SIG-M5 (cell line): ENCODE measurements around the gene EIF2B2.
"Not testable (repeated sequence)": the region's sequence is repeated elsewhere in the genome, so short reads cannot be mapped to it uniquely, and the experiment has no call there.

Experiments
- DNase-seq: peaks from one replicate; lab custom pipeline; 2025; lab: John Stamatoyannopoulos, UW

EIF2B2 gene

GRCh38 chr14:74974364-74975058 lies 28.2 kb upstream of the EIF2B2 start:
- DNase-seq, result no peak

GRCh38 chr14:74975059-74975810 lies 27.5 kb upstream of the EIF2B2 start:
- DNase-seq, result no peak

DNA sequence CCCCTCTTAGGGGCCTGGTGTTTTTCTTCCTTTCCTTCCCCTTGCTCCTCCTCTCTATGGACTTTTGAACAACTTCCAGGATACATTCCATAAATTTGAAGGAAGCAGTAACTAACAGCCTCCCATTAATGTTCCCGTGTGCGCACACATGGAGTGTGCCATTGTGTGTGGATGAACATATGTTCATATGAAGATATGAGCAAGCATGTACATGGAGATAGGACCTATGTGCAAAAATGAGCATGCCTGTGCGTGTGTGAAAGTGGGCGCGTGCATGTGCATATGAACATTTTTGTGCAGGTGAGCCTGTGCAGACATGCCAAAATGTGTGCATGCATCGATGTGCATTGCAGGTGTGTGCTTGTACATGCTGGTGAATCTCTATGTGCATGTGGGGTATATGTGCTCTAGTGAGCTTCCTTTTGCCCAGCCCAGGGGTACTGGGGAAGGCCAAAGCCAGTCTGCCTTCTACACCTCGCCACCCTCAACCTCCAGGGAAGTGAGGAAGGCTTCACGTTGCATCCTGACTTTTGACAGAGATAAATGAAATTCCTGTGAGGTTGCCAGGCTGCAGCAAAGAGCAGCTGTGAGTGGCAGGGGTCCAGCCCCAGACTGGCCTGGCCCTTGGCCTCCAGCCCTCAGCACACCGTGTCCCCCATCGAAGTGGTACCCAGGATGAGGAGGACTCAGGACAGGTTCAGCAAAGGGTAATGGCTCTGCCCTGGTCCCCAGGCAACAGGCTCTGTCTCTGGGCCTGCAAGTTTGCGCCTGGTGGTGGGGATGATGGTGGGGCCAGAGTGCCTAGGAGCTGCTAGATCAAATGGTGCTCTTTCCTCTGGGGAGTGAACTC lies 26.2 kb upstream of the EIF2B2 start:
- DNase-seq, result no peak

GRCh38 chr14:74977164-74977900 lies 25.4 kb upstream of the EIF2B2 start:
- no peak for DNase-seq

DNA sequence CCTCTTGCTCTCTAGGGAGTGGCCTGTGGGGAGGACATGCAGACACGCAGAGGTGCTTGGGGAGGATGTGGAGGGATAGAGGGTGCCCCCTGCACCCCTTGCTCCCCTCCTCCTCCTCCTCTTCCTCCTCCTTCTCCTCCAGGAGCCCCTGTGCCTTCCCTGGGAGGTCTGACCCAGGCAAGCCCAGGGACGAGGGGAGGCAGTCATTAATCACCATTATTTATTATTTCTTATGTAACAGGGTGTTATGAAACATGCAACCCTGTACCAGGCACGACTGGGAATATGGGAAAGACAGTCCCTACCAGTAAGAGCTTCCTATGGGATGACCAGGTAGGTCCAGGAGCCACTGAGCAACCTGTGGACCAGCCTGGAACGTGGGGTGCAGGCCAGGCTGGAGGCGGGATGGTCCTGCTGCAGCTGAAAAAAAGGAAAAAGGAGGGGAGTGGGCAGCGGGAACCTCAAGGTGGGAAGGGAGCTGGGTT lies 24.8 kb upstream of the EIF2B2 start:
- no peak for DNase-seq

- DNase-seq, result no peak
These were observed 24.2 kb upstream of the EIF2B2 start for GRCh38 chr14:74978416-74978947.

DNA sequence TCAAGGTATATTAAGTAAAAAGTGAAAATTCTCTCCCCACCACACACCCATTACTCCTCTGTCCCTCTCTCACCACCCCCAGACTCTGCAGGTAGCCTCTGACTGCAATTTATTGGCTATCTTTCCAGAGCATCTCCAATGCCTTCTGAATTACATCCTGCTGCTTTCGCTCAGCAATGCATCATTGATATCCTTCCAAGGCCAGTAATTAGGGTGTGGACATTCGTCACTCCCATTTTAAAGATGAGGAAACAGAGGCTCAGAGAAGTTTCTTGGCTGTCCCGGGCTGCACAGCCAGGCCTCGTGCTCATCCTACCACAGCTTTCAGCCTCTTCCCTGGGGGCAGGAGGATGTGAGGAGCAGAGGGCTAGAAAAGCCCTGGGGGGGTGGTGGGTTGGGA lies 23.7 kb upstream of the EIF2B2 start:
- no peak for DNase-seq

- no peak for DNase-seq
These were observed 23.0 kb upstream of the EIF2B2 start for GRCh38 chr14:74979442-74980397.

DNA sequence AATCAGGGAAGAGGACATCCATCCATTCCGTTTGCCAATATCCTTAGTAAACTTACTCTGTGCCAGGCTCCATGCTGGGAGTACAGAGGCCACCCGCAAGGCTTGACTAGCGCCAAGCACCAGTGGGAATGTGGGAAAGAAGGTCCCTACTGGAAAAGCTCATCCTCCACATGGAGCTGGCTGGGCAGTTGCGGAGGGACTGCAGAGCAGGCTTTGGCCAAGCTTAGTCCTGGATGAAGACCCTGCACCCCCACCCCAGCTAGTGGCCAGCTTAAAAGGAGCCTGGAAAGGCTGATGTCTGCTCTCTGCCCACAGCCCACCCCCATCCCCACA lies 22.4 kb upstream of the EIF2B2 start:
- DNase-seq, result no peak

DNA sequence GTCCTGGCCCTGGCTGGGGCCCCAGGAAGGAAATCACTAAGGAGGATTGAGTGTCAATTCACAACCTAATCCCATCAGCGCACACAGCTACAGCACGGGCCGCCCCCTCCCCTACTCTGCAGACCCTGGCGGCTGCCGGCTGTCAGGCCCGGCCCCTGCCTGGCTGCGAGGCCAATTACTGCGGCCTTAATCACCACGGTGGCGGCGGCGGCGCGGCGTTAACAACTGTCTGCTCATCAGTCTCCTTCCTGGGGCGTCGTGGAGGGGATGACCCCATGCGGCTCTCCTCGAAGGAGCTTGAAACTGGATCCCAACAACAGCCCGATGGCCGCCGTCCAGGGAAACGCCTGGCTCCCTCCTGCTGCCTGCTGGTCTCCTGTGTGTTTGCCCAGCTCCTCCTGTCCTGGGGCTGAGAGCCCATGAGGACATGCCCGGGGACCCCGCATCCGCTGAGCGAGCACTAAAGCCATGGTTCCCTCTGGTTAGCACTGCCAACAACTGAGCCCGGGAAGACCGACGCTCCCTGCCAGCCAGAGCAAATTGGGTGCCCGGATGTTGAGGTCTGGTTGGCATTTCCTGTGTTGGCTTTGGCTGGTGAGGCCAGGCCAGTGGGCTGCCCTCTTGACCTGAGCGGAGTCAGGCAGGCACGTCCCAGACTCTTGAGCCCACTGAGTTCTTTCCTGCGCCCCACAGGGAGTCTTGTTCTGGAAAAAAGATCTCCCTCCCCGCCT lies 21.8 kb upstream of the EIF2B2 start:
- no peak for DNase-seq

- no peak for DNase-seq
These were observed 21.3 kb upstream of the EIF2B2 start for GRCh38 chr14:74981462-74981782.

DNA sequence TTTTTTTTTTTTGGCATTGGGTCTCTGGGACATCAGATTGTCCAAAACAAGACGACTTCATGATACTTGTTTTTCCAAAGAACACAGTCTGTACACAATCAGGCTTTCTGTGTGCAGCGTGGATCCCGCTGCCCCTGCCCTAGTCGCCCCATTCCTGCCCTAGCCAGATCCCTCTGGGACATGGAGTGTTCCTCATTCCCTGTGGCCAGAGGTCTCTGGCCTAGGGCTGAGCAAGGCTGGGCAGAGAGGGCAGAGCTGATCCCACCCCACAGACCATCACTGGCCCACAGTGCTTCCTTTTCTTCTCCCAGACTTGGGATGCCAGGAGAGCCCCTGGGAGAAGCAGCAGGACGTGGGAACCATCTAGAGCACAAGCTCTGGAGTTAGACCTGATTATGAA lies 20.9 kb upstream of the EIF2B2 start:
- DNase-seq, result no peak

- DNase-seq, result no peak
These were observed 20.1 kb upstream of the EIF2B2 start for GRCh38 chr14:74982661-74983060.

- no peak for DNase-seq
These were observed 19.4 kb upstream of the EIF2B2 start for GRCh38 chr14:74983343-74983742.

DNA sequence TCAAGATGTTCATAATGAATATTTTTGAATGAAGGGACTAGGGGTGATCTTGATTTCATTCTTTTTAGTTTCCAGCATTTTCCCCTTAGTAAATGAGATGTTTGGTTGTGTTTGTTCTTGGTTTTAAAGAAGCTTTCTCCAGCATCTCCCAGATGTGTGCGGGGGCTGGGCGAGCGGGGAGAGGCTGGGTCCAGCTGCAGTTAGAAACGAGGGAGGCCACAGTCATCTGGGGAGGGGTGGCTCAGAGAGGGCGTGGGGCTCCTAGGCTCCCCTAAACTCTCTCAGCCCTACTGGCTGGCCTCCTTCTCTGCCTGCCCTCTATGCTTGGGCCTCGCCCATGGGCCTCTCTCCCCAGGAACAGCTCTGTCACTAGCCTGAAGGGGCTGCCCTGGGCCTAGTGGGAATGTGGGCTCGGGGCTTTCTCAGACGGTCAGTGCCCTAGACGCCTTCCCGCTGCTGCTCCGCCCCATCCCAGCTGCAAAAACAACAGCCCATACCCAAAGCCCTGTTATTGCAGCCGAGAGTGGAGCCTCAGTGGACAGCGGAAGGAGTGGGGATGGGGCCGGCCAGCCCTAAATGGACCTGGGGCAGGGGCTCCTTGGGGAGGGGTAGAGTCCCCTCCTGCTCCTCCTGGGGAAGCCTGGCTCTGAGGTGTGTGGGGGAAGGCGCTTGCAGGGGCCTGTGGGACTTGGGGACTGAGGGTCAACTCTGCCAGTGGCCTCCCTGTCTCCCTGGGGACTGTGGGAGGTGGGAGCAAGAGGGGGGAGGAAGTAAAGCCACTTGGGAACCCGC lies 18.3 kb upstream of the EIF2B2 start:
- DNase-seq, result no peak

DNA sequence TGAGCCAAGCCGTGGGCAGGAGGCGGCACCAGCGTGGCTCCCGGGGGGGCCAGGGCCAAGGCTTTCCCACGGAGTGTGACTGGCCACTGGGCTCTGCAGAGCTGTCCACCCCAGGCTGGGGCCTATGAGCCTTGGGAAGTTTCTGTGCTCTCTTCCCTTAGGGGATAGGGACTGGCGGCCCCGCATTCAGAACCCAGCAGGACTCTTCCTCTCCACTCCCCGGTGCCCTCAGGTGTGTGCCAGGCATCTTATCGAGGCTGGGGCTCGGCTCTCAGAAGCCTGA lies 17.8 kb upstream of the EIF2B2 start:
- no peak for DNase-seq

GRCh38 chr14:74985806-74986205 lies 16.9 kb upstream of the EIF2B2 start:
- DNase-seq, result no peak

DNA sequence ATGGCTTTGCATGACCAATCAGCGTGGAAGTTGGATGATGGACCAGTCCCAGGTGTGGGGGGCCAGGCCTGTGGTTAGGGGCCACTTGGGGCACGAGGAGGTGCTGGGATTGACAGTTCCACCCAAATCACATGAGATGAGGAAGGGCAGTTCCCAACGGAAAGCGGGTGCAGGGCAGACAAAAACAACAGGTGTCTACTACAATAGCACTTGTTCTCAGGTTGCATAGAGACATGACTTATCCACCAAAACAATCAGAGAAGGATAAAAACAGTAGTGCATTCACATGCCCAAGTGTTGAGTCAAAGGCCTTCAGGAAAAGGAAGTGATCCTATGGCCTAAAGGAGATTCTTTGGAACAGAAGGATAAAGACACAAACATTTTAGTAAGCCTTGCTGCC lies 14.6 kb upstream of the EIF2B2 start:
- DNase-seq, result no peak

GRCh38 chr14:74988993-74989392 lies 13.7 kb upstream of the EIF2B2 start:
- no peak for DNase-seq

DNA sequence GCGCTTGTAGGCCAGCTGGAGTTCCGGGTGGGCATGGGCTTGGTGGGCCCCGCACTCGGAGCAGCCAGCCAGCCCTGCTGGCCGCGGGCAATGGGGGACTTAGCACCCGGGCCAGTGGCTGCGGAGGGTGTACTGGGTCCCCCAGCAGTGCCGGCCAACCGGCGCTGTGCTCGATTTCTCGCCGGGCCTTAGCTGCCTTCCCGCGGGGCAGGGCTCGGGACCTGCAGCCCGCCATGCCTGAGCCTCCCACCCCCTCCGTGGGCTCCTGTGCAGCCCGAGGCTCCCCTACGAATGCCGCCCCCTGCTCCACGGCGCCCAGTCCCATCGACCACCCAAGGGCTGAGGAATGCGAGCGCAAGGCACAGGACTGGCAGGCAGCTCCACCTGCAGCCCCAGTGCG lies 8.5 kb upstream of the EIF2B2 start:
- DNase-seq, result not testable (repeated sequence)
